ENCODE results near the gene MPP2.
"Not testable (repeated sequence)": the region's sequence is repeated elsewhere in the genome, so short reads cannot be mapped to it uniquely, and the experiment has no call there.

The MPP2 gene

DNA sequence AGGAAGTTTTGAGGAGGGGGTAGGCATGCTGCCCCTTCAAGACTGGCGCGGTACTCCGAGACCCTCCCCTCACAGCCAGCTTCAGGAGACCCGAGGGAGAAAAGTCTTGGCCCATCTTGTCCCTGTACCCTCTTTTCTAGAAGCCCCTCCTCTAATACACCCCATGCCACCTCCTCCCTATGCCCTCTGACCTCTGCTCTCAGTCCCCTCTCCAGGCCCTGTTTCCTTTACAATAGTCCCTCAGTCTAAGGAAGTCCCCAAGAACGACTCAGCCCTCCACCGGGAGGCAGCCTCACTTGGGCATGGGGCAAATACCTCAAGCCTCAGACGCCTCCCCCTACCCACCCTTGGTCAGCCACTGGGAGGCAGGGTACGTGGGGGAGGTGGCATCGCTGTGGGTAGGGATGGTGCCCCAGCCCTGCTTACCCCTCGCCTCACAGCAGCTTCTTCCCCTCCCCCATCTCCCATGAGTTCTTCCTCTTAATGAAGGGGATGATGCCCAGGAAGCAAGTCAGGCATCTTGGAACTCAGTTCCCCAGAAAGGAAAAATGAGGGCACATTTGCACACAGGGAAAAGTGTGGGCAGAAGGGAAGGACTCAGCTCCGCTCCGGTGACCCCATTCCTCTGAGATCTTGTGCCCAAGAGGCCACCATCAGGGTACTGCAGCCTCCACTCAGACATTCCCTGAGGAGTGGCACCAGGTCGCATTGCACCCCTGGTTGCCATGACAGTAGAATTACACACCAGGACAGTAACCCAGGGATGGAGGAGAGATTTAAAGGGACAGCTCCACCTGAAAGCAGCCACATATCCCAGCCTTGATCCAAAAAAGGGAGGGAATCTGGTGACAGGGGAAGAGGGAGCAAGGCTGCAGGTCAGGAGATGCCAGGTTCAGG, 6.2 kb downstream of the MPP2 start:
- no peak overlapping the region for H3K4me3 ChIP-seq (ENCODE audit: low read length)
- no peak for TF ChIP-seq ZNF274 (IDR thresholded peaks at IDR 0.05; ENCODE audit: low read depth, low read length)

- no peak for TF ChIP-seq ZNF274 (IDR thresholded peaks at IDR 0.05; ENCODE audit: low read depth, low read length)
- H3K4me3 ChIP-seq (ENCODE audit: low read length): no peak overlapping the region
These were observed 7.0 kb downstream of the MPP2 start for GRCh38 chr17:43900183-43900857.

- no peak for TF ChIP-seq ZNF274 (IDR thresholded peaks at IDR 0.05; ENCODE audit: low read depth, low read length)
- no peak overlapping the region for H3K4me3 ChIP-seq (ENCODE audit: low read length)
These were observed 8.9 kb downstream of the MPP2 start for GRCh38 chr17:43898446-43898845.

- H3K4me3 ChIP-seq (ENCODE audit: low read length): no peak overlapping the region
- TF ChIP-seq ZNF274 (IDR thresholded peaks at IDR 0.05; ENCODE audit: low read depth, low read length): no peak
These were observed 9.5 kb downstream of the MPP2 start for GRCh38 chr17:43897831-43898230.

- H3K4me3 ChIP-seq (ENCODE audit: low read length): not testable (repeated sequence)
These were observed 12.8 kb downstream of the MPP2 start for GRCh38 chr17:43894494-43894893.

DNA sequence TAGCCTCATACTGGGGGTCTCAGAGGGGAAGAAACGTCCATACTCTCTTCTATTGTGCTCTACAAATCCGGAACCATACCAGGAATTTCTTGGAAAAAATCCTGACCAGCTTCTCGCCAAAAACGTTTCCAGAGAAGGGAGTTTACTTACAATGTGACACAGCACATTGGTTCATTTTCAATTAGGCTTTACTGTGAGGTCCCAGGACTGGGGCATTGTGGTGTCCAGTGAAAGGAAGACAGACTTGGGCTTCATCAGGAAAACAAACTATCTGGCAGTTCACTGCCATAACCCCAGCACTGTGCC, 14.7 kb downstream of the MPP2 start:
- TF ChIP-seq ZNF274 (IDR thresholded peaks at IDR 0.05; ENCODE audit: low read depth, low read length): no peak

DNA sequence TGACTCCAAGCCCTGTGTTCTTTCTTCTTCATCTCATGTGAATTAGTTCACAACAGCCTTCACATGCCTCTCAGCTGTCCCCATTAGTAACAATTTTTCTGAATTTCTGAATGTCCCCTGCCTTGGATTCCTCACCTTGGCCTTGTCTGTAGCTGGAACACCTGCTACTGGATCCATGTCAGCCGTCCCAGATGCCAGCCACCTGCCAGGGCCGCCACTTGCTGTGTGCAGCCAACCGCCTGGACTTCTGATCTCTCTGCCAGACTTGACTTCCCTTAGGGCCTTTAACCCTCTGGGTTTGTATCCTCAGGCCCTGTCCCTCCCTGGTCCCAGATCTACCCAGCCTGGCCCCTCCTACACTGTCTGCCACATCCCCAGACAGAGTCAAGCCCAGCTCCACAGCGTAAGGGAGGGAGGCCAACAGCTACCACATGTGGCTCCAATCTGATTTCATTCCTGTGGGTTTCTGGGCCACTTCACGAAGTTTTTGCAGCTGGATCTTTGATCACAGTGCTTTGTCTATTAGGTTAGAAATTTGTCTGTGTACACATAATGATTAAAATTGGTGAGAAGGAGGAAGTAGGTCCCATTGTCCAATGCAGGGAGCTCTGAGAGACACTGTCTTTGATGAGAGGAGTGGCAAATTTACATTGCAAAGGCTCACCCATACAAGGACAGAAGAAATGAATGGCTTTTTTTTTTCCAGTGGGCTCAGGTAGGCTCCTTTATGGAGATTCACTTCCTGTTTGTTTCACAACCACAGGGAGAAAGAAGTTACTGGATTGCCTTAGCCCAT, 15.3 kb downstream of the MPP2 start:
- TF ChIP-seq ZNF274 (IDR thresholded peaks at IDR 0.05; ENCODE audit: low read depth, low read length): no peak

More for the DNA sequence above, 14.7 kb downstream of the MPP2 start:
- H3K4me3 ChIP-seq (ENCODE audit: low read length): no peak overlapping the region

DNA sequence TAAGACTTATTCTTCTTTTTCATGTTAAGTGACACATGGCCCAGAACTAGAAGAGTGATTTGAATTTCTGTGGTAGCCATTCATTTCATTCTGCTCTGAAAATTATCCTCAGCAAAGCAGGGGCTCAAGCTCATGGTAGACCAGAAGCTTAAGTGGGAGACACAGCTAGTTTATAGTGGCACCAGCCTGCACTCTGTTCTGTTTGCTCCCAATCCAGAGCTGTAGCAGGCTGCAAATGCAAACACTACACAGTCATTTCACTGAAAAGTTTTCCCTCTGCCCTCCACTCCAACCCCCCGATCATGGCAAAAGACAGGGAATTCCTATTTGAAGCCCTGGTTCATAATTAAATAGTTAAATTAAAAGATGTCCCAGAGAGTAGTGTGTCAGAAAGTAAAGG, 17.1 kb downstream of the MPP2 start:
- H3K4me3 ChIP-seq (ENCODE audit: low read length): no peak overlapping the region
- TF ChIP-seq ZNF274 (IDR thresholded peaks at IDR 0.05; ENCODE audit: low read depth, low read length): no peak

More for the DNA sequence above, 15.3 kb downstream of the MPP2 start:
- no peak overlapping the region for H3K4me3 ChIP-seq (ENCODE audit: low read length)

DNA sequence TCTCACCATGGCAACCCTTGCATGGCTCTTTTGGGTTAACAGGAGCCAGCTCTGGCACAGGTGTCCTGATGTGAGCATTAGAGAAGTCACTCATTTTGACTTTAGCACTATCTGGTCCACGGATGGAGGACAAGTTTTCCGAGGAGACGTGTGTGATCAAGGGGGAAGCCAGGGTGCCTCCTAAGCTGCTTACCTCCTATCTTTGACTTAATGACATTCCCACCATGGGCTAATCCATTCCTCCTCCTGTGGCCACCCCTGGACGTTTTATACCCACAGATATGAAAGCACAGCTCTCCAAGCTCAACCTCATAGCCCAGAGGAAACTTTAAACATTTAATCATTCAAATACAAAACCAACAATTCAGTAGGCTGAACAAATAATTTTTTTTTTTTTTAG, 18.8 kb downstream of the MPP2 start:
- H3K4me3 ChIP-seq (ENCODE audit: low read length): no peak overlapping the region
- no peak for TF ChIP-seq ZNF274 (IDR thresholded peaks at IDR 0.05; ENCODE audit: low read depth, low read length)

- no peak for TF ChIP-seq ZNF274 (IDR thresholded peaks at IDR 0.05; ENCODE audit: low read depth, low read length)
- H3K4me3 ChIP-seq (ENCODE audit: low read length): no peak overlapping the region
These were observed 24.4 kb downstream of the MPP2 start for GRCh38 chr17:43882761-43883415.

DNA sequence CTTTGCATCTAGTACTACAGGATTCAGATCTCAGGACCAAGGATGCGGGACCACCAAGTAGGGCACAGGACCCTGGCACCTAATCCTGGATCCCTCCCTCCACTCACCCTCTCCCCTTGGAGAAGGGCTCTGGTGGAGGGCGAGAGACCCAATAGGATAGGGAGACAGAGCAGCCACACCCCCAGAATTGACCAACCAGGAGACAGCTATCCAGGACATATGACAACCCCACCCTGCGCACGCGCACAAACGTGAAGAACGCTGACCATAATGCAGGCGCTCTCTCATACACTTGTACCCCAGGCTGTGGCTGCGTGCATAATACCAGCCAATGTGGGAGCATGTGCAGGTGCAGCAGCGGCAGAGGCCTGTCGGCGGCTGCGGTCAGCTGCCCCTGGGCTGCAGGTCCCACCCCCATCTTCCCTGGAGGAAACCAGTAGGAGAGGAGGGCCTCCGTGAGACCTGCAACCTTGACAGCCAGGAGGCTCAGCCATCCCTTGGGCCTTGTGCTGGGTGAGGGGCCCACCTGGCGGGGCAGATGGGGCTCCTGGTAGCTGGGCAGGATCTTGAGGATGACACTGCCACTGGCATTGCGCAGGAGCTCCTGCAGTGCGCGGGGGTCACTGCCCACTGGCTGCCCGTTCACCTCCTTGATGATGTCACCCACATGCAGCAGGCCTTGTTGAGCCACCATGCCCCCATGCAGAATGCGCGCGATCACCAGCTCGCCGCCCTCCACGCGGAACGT, 25.4 kb downstream of the MPP2 start:
- TF ChIP-seq ZNF274 (IDR thresholded peaks at IDR 0.05; ENCODE audit: low read depth, low read length): no peak

GRCh38 chr17:43881181-43881580, 26.2 kb downstream of the MPP2 start:
- TF ChIP-seq ZNF274 (IDR thresholded peaks at IDR 0.05; ENCODE audit: low read depth, low read length): no peak
- H3K4me3 ChIP-seq (ENCODE audit: low read length): no peak overlapping the region

More for the DNA sequence above, 25.4 kb downstream of the MPP2 start:
- H3K4me3 ChIP-seq (ENCODE audit: low read length): no peak overlapping the region

DNA sequence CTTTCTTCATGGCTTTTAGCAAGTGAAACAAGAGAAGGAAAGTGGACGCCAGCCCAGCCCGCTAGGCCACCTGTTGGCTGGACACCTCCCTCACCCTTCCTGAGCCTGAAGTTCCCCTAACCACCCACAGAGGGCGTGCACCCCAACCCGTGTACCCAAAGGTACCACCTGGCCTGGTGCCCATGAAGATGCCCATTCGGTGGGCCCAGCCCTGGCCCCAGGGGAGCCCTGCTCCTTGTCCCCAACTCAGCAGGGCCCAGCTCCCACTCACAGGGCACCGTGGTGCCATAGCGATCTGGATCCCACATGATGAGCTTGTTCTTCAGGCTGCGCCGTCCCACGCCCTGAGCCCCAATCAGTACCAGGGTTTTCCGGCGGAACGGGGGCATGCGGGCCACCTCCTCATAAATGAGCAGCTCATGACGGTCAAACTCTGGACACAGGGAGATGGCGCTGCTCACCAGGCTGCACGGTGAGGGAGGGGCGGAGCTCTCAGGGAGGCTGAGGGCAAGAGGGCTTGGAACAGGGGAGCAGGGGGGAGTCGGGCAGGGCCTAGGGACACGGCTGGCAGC, 26.8 kb downstream of the MPP2 start:
- TF ChIP-seq ZNF274 (IDR thresholded peaks at IDR 0.05; ENCODE audit: low read depth, low read length): no peak
- no peak overlapping the region for H3K4me3 ChIP-seq (ENCODE audit: low read length)
